ENCODE results near the gene PACRG. TPM values are rescaled to one million over a fixed set of nuclear protein-coding genes. Genes with fewer than 3 reads are reported as not detected.

Gene PACRG
- total and polyA plus RNA-seq, 2 of the 4 experiments (the other 2 are of a cell fraction) = not detected

DNA sequence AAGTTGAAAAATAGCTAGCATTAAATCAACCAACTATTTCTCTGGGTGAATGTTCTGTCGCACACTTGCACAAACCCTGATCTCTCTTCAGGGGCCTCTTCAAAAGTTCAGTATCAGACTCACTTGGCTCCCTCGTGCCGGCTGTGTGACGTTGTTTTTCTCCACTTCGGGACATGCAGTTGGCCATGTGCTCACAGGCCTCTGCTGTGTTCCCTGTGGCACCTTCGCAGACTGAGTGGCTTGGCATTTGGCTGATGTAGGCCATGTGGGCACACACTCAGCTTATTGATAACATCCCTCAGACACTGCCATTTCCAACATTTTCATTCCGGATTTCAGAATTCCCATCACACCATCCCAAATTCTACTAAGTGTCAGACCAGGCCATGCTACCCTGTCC lies 49.3 kb downstream of the PACRG start:
- Histone ChIP-seq H3K23ac (ENCODE audit: low read depth, low read length) (no peak overlapping the region), H4K91ac (ENCODE audit: insufficient read depth, low read depth, low read length) (no peak overlapping the region), H3K27ac (ENCODE audit: insufficient read depth, low read length) (no peak overlapping the region), H2AFZ (replicated peaks; ENCODE audit: low read length, poor library complexity) (no peak overlapping the region), H4K5ac (ENCODE audit: low read depth, low read length) (no peak overlapping the region), H3K56ac (ENCODE audit: extremely low read depth, insufficient read depth, low read length) (no peak overlapping the region), H3K9me1 (ENCODE audit: insufficient read depth, low read length) (no peaks in the 10 kb centered on the region), H3K18ac (ENCODE audit: low read depth, low read length) (no peak overlapping the region), H3K4me2 (ENCODE audit: low read depth, low read length) (no peak overlapping the region), H3K4ac (ENCODE audit: low read depth, low read length) (no peak overlapping the region), H3K14ac (replicated peaks; ENCODE audit: low read depth, low read length) (no peak overlapping the region), H3K9me3 (ENCODE audit: control insufficient read depth, insufficient read depth, low read length) (peaks cover 13% of the 10 kb centered on the region), H2AK5ac (ENCODE audit: low read depth, low read length) (no peak overlapping the region), H2AK9ac (replicated peaks; ENCODE audit: low read depth, low read length, poor library complexity) (no peak overlapping the region), H2BK20ac (ENCODE audit: low read depth, low read length) (no peak overlapping the region), H2BK120ac (ENCODE audit: low read depth, low read length) (no peak overlapping the region), H2BK15ac (ENCODE audit: low read depth, low read length) (no peak overlapping the region), H3K4me1 (ENCODE audit: control insufficient read depth, insufficient read depth, low read length) (no peaks in the 10 kb centered on the region), H3K36me3 (ENCODE audit: control insufficient read depth, insufficient read depth, low read length) (no peaks in the 10 kb centered on the region), H4K20me1 (ENCODE audit: insufficient read depth, low read length) (no peaks in the 10 kb centered on the region), H2BK5ac (ENCODE audit: low read depth, low read length, poor library complexity, severe bottlenecking) (no peak overlapping the region), H3K79me1 (ENCODE audit: low read depth in 1 of 2, low read length in 2 of 2) (no peaks in the 10 kb centered on the region), H3K9ac (ENCODE audit: low read depth, low read length) (no peak overlapping the region), H3K27me3 (ENCODE audit: control insufficient read depth, insufficient read depth, low read length) (no peaks in the 10 kb centered on the region), H4K8ac (ENCODE audit: low read depth in 2 of 2, low read length in 2 of 2) (no peak overlapping the region), H3K4me3 (ENCODE audit: insufficient read depth, low read depth, low read length) (no peak overlapping the region)
- no TSS peak for BruUV-seq (replicated peaks)
- intact Hi-C loops (cut with micrococcal nuclease) (no loop called here), in situ Hi-C loops (cut with MboI; ENCODE audit: low sequenced_read_pairs) (no loop called here), dilution Hi-C loops (cut with HindIII; ENCODE audit: low sequenced_read_pairs, unreplicated experiment) (no loop called here)
- POLR2A ChIA-PET (ENCODE audit: unreplicated experiment) = no interaction called here
- 52% methylated on average over 6 of the region's 7 CpGs; no CpG with 5 or more reads in 1 of the 2 experiments for WGBS, 2 experiments (ENCODE audit: extremely low coverage in 2 of 2, insufficient read length in 1 of 2)
- DNase-seq = no peak
- ATAC-seq (ENCODE audit: low read depth) = no peak
- TF ChIP-seq, protein P1, sequence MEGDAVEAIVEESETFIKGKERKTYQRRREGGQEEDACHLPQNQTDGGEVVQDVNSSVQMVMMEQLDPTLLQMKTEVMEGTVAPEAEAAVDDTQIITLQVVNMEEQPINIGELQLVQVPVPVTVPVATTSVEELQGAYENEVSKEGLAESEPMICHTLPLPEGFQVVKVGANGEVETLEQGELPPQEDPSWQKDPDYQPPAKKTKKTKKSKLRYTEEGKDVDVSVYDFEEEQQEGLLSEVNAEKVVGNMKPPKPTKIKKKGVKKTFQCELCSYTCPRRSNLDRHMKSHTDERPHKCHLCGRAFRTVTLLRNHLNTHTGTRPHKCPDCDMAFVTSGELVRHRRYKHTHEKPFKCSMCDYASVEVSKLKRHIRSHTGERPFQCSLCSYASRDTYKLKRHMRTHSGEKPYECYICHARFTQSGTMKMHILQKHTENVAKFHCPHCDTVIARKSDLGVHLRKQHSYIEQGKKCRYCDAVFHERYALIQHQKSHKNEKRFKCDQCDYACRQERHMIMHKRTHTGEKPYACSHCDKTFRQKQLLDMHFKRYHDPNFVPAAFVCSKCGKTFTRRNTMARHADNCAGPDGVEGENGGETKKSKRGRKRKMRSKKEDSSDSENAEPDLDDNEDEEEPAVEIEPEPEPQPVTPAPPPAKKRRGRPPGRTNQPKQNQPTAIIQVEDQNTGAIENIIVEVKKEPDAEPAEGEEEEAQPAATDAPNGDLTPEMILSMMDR (conservative IDR thresholded peaks at IDR 0.05; ENCODE audit: low read depth, low read length) = no peak
- TF ChIP-seq RFX5 (IDR thresholded peaks at IDR 0.05; ENCODE audit: low read depth, low read length) (no peak), POLR2A (IDR thresholded peaks at IDR 0.05; ENCODE audit: low read depth, low read length) (no peak), CHD1 (IDR thresholded peaks at IDR 0.05; ENCODE audit: low read depth, low read length) (no peak), RCOR1 (IDR thresholded peaks at IDR 0.05; ENCODE audit: insufficient replicate concordance, low read length) (no peak), SMC3 (IDR thresholded peaks at IDR 0.05; ENCODE audit: low read depth, low read length) (no peak), FOS (IDR thresholded peaks at IDR 0.05; ENCODE audit: low read depth, low read length) (no peak), CEBPB (IDR thresholded peaks at IDR 0.05; ENCODE audit: low read depth, low read length) (no peak), MXI1 (IDR thresholded peaks at IDR 0.05; ENCODE audit: borderline replicate concordance, low read depth, low read length) (no peak), MAZ (IDR thresholded peaks at IDR 0.05; ENCODE audit: borderline replicate concordance, low read depth, low read length) (no peak), BHLHE40 (IDR thresholded peaks at IDR 0.05; ENCODE audit: low read depth, low read length) (no peak), NFE2L2 (IDR thresholded peaks at IDR 0.05; ENCODE audit: low read depth, low read length) (no peak), RAD21 (IDR thresholded peaks at IDR 0.05; ENCODE audit: low read length) (no peak), MAFK (IDR thresholded peaks at IDR 0.05; ENCODE audit: low read depth, low read length) (no peak)
- TF ChIP-seq, protein P2, sequence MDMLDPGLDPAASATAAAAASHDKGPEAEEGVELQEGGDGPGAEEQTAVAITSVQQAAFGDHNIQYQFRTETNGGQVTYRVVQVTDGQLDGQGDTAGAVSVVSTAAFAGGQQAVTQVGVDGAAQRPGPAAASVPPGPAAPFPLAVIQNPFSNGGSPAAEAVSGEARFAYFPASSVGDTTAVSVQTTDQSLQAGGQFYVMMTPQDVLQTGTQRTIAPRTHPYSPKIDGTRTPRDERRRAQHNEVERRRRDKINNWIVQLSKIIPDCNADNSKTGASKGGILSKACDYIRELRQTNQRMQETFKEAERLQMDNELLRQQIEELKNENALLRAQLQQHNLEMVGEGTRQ (IDR thresholded peaks at IDR 0.05; ENCODE audit: low read depth, low read length) = no peak
- TF ChIP-seq, protein P3, sequence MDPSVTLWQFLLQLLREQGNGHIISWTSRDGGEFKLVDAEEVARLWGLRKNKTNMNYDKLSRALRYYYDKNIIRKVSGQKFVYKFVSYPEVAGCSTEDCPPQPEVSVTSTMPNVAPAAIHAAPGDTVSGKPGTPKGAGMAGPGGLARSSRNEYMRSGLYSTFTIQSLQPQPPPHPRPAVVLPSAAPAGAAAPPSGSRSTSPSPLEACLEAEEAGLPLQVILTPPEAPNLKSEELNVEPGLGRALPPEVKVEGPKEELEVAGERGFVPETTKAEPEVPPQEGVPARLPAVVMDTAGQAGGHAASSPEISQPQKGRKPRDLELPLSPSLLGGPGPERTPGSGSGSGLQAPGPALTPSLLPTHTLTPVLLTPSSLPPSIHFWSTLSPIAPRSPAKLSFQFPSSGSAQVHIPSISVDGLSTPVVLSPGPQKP (IDR thresholded peaks at IDR 0.05; ENCODE audit: borderline replicate concordance, low read depth, low read length) = no peak
- CTCF ChIA-PET = no interaction called here
